Stomach (tissue), 4 donors: ENCODE data around the gene EIF4E1B.

Experiments
- EP300 ChIP-seq: sonication (generic); formaldehyde crosslinking; IDR thresholded peaks from one replicate; pipeline ENCODE4 v1.6.1; 2017; ENCODE audit warnings: antibody characterized with exemption
- POLR2A ChIP-seq, 4 donors: fragments of 450-650 bp; IDR thresholded peaks; one replicate each; pipeline ENCODE4 v1.6.1; 2016; ENCODE audit warnings: antibody characterized with exemption in 4 of 4, control low read depth in 2 of 4, mild to moderate bottlenecking in 1 of 4, moderate library complexity in 1 of 4
- POLR2AphosphoS5 ChIP-seq, 3 donors: sonication (generic); formaldehyde crosslinking; IDR thresholded peaks; one replicate each; pipeline ENCODE4 v1.6.1; 2016; ENCODE audit warnings: antibody characterized with exemption in 3 of 3
- TF ChIP-seq, protein P1 (sequence below), 7 experiments: fragments of 450-650 bp in 4 of 7; fragments of 200-600 bp in 3 of 7; sonication (generic) in 3 of 7; IDR thresholded peaks; one replicate each; pipeline ENCODE4 v1.5.1; 2016 to 2019; ENCODE audit warnings: antibody characterized with exemption in 7 of 7, control low read depth in 2 of 7, mild to moderate bottlenecking in 1 of 7

DNA sequence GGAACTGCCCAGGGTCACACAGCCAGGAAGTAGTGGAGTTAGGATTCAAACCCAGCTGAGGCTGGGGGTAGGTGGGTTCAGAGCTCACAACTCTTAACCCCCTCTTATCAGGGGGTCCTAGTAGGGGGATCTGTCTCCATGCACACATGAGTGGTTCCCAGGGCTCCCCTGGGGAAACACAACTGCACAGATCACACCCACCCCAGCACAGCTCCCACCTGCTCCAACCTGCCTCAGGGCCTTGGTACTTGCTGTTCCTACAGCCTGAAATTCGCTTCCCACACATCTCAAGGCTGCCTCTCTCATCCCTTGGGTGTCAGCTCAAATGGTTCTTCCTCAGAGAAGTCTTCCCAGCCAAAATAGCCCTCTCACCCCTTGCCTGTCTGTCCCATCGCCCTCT is 5.0 kb upstream of the EIF4E1B start:
- TF ChIP-seq POLR2A (IDR thresholded peaks at IDR 0.05) (no peak), POLR2AphosphoS5 (IDR thresholded peaks at IDR 0.05) (no peak), EP300 (no peak)
- TF ChIP-seq, protein P1, sequence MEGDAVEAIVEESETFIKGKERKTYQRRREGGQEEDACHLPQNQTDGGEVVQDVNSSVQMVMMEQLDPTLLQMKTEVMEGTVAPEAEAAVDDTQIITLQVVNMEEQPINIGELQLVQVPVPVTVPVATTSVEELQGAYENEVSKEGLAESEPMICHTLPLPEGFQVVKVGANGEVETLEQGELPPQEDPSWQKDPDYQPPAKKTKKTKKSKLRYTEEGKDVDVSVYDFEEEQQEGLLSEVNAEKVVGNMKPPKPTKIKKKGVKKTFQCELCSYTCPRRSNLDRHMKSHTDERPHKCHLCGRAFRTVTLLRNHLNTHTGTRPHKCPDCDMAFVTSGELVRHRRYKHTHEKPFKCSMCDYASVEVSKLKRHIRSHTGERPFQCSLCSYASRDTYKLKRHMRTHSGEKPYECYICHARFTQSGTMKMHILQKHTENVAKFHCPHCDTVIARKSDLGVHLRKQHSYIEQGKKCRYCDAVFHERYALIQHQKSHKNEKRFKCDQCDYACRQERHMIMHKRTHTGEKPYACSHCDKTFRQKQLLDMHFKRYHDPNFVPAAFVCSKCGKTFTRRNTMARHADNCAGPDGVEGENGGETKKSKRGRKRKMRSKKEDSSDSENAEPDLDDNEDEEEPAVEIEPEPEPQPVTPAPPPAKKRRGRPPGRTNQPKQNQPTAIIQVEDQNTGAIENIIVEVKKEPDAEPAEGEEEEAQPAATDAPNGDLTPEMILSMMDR (IDR thresholded peaks at IDR 0.05): no peak
